Fibroblast of skin of right quadriceps (primary cell): ENCODE measurements around the gene CARS1.
"Not testable (repeated sequence)": the region's sequence is repeated elsewhere in the genome, so short reads cannot be mapped to it uniquely, and the experiment has no call there.

Source experiments
- DNase-seq: peaks from one replicate; pipeline ENCODE4 v3.0.0-alpha.2; 2013

The CARS1 gene

DNA sequence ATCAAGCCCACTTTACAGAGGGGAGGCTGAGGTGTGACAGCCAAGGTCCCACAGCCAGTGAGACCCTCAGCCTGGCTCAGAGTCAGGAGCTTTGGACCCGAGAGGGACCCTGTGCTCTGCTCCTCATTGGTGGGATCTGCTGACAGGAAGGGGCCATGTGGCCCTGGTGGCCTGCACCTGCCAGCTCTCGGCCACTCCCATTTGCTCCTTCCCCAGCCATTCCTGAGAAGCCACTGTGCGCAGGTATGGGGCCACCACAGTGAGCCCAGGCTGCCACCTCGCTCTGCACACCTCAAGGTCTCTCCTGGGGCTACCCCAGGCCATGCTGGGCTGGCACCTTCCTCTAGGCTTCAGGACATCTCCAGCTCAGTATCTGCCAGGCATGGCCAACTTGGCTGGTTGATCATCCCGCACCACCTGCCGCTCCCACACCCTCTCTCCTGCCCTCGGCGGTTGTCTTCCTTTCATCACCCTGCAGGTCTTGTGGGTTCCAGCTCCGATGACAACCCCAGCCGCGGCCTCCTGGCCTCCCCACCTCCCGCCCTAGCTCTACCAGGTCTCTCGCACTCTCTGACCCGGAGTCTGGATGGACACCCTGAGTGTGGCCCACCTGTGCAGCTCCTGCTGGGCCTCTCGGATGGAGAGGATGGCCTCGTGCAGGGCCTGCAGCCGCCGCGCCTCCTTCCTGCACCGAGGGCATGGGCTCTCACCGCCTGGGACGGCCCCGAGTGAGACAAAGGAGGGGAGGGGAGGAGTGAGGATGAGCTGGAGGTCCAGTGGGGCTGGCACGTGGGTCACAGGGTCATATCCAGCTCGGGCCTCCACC lies 32.2 kb upstream of the CARS1 start:
- no peak for DNase-seq

- no peak for DNase-seq
Measured at GRCh38 chr11:3088806-3089205, 31.6 kb upstream of the CARS1 start.

DNA sequence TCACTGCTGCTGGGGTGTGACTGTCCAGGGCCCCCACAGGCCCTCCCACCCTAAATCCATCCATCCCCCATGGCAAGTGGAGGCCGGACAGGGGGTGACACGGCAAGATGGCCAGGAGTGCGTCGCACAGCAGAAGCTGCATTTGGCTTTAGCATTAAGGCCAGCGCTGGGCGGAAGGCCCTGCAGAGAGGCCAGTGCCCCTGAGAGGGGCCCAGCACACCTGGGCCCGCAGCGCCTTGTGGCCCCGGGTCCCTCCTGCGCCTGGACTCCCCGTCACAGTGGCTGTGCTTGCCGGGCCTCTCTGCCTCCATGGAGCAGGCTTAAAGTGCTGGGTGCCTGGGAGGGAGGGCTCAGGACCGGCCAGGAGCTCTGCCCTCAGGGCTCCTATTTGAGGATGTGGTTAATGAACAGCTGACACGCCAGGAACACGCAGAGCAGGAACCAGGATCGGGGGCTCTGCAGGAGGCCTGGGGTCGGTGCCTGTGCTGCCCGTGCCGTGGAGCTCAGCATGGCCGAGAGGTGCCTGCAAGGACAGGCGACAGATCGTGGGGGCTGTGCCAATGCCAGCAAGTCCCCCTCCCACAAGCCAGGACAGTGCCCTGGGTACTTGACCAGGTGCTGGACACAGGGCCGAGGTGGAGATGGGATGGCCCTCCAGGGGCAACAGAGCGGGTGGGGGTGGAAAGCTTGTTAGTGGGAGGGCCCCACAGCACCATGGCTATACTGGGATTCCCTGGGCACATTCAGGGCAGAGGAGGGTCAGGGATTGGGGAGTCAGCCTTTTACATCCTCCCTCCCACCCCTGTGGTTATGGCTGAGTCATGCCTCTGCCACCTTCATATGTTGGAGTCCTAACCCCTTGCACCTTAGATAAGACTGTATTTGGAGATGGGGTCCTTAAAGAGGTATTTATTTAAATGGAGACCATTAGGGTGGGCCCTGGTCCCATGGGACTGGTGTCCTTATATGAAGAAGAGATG lies 30.9 kb upstream of the CARS1 start:
- no peak for DNase-seq

GRCh38 chr11:3087373-3087772 lies 30.1 kb upstream of the CARS1 start:
- DNase-seq = no peak

DNA sequence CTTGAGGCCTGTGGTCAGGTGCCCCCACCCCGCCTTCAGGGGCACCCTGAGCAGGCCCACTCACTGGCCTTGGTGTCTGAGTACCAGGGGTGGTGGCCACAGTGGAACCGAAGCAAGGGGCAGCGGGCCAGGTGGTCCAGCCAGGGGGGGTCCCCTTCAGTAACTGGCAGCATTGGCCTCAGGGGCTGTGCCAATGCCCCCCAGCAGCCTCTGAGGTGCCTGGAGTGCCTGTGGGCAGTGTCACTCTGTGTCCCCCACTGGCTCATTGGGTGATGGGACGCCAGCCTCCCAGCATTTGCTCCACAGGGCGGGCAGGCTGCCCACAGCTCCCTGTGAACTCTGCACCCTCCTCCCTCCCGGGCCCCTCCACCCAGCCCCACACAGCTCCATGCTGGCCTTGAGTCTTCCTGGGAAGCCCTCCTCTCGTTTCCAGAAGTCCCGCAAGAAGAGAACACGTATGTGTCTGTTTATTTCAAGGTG lies 29.5 kb upstream of the CARS1 start:
- no peak for DNase-seq

DNA sequence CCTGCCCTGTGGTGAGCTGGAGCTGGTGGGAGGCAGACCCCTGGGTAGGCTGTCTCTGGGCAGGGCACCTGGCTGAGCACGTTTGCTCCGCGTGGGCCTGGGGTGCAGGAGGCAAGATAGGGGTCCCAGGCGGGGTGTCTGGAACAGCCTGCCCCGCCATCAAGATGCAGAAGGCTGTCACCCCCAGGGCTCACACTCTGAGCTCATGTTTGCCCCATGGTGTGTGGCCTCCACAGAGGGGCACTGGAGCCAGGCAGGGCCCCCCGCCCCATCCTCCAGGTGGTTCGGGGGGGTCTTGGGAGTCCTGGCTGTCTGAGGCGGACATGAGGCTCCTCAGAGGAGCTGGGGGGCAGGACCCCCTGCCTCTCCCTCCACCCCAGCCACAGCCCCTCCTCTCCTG lies 28.9 kb upstream of the CARS1 start:
- no peak for DNase-seq

DNA sequence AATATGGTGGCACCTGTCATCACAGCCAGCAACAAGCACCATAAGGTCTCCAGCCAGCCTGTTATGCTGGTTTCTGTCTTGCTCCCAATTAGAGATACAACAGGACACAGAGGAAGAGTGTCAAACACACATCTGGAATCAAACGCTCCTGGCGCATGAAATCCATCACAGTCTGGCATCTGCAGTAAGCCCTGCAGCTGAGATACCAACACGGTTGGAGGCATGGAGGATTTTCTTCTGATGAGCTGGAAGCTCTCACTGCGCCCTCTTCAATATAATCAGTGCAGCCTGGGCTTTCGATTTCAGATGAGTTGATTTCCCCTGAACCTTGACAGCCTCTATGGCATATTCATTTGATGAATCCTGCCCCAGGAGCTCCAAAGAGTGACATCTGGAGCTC lies 27.8 kb upstream of the CARS1 start:
- DNase-seq = no peak

DNA sequence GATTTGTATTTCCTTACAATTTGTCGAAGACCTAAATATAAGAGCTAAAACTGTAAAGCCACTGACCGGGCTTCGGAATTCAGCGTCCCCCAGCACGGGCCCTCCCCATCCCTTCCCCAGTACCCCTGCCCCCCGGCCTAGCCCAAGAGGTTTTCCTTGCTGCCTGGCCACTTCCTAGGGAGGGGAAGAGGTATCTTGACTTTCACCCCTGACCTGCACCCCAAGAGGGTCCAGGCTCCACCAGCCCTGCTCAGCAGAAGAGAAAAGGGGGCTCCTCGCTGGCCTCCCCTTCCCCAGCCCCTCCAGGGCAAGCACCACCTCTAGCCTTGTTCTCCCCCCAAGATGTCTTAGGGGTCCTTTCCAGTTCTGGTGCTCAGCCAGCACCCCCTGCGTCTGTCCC lies 26.1 kb upstream of the CARS1 start:
- no peak for DNase-seq

- DNase-seq = no peak
Measured at GRCh38 chr11:3081386-3081751, 24.1 kb upstream of the CARS1 start.

DNA sequence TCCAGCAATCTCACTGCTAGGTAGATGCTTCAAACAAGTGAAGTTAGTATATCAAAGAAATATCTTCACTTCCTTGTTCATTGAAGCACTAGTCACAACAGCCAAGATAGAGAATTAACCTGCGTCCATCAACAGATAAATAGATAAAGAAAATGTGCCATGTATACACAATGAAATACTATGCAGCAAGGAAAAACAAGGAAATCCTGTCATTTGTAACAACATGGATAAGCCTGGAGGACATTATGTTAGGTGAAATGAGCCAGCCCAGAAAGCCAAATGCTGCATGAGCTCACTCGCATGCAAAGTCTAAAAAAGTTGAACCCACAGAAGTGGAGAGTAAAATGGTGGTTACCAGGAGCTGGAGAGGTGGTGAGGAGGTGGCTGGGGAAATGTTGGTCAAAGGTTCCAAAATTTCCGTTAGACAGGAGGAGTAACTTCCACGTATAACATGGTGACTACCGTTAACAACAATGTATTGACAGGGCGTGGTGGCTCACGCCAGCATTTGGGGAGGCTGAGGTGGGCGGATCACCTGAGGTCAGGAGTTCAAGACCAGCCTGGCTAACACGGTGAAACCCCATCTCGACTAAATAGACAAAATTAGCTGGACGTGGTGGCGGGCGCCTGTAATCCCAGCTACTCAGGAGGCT lies 23.6 kb upstream of the CARS1 start:
- DNase-seq = no peak

DNA sequence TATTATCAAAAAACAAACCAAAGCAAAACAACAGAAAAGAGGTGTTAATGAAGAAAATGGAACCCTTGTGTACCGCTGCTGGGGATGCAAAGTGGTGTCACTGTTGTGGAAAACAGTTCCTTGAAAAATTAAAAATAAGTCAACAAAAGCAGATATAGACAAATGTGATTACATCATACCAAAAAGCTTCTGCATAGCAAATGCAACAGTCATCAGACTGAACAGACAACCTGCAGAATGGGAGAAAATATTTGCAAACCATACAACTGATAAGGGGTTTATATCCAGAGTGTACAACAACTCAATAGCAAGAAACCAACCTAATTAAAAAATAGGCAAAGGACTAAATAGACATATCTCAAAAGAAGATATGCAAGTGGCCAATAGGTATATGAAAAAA lies 22.9 kb upstream of the CARS1 start:
- DNase-seq = no peak

DNA sequence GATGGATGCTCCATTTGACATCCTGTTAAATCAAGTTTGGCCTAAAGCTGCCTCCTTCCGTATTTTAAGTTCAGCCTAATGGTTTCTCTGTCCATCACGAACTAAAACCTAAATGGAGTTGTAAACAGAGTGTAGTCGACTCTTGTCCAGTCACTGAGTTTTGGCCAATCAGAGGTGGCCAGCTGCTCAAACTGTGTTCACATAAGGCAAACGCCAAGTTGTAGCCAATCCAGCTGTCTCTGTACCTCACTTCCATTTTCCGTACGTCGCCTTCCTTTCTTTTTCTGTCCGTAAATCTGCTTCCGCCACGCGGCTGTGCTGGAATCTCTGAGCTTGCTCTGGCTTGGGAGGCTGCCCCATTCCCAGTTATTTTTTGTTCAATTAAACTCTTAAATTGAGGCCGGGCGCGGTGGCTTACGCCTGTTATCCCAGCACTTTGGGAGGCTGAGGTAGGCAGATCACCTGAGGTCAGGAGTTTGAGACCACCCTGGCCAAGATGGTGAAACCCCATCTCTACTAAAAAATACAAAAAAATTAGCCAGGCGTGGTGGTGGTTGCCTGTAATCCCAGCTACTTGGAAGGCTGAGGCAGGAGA lies 20.7 kb upstream of the CARS1 start:
- DNase-seq = no peak

DNA sequence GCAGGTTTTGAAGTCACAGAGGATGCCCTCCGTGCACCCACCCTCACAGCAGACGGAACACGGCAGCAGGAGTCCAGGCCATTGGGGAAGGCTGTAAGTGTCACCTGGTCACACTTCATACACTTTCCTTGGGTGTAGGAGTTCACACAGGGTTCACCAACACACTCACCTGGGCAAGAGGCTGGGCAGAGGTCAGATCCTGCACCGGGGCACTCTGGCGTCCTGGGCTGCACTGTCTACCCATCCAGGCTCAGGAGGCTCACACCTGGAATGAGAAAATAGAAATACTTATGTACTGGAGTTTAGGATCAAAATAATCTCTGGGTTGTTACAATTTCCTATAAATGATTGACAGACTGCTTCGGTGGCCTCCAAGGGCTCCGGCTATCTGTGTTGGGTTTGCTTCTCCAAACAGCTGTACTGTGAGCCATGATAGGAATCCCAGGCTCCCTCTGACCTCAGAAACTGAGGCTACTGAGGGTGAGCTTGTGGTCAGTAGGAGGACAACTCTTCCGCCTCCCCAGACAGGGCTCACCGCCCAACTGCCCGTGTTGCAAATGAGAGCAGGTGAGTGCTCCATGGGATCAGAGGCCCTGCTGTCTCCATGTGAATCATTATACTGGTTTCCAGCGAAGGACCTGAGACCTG lies 20.1 kb upstream of the CARS1 start:
- no peak for DNase-seq

DNA sequence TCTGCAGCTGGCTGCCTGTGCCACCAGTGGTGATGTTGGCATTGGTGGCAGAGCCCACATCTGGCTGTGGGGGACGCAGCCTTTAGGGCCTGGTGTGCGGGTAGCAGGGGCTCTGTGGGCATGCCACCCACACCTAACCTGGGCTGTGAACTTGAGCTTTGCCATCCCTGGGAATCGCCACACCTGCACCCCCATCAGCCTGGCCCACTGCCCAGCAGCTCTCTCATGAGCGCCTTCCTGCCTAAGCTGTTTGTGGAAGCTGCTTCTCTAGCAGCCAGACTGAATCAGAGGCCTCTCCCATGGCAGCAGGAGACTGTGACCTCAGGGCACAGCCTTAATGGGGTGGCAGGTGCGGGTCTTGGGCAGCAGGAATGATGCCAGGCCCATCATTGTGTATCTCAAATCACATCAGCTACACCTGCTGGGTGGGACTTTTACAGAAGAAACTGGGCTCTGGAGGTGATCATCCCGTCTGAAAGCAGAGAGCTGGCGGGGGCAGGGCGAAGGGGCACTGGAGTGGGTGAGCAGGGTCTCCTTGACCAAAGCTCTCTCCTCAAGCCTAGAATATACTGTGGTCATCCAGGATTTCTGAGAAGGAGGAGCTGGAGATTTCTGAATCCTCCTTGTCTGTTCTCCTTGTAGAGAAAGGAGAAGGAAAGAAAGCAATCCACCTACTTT lies 17.8 kb upstream of the CARS1 start:
- DNase-seq = no peak

DNA sequence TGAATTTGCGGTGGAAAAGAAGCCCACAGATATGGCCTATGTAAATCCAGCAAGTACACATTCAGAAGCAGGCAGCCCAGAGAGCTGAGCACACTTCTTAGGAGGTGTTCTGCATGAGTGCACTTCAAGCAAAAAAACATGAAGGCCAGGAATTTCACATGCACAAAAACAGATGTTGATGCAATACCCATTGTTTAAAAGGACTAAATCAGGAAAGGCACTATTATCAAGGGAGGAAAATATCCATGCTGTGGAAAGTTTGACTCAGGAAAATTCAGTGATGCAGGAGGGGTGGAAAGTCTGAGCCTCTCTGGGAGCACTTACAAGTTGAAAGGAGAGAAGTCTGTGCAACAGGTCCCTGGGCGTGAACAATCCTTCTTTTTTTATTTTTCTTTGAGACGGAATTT lies 15.8 kb upstream of the CARS1 start:
- DNase-seq = peak; percentile 59

GRCh38 chr11:3069425-3069824 lies 12.2 kb upstream of the CARS1 start:
- no peak for DNase-seq

- DNase-seq = not testable (repeated sequence)
Measured at GRCh38 chr11:3066308-3066707, 9.1 kb upstream of the CARS1 start.

- not testable (repeated sequence) for DNase-seq
Measured at GRCh38 chr11:3064709-3065108, 7.5 kb upstream of the CARS1 start.

GRCh38 chr11:3063876-3064275 lies 6.7 kb upstream of the CARS1 start:
- peak; percentile 15 for DNase-seq

- DNase-seq = not testable (repeated sequence)
Measured at GRCh38 chr11:3063432-3063831, 6.2 kb upstream of the CARS1 start.

DNA sequence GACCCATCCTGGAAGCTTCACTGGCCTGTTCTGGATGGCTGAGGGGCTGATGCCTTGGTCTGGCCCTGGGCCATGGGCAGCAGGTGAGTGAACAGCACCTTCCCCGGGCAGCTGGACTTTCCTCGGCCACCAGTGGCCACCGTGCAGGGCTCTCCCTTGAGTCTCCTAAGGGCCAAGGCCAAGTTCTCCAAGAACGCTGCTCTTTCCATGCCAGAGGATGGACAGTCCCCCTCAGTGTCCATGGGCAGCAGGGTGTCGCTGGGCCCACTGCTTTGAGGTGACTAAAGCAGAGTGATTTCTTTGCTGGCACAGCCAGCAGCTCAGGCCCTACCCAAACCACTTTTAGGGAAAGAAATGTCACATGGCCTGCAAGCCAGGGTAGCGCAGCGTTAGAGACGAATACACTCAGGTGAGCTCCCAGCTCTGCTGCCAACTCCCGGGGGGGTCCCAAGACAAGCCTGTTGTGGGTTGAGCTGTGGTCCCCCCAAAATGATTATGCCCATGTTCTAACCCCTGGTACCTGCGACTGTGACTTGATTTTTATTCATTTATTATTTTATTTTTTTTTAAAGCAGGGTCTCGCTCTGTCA lies 3.3 kb upstream of the CARS1 start:
- no peak for DNase-seq
